Thyroid gland (tissue), 4 donors: ENCODE data around the gene PTDSS2. TPM values are rescaled to one million over a fixed set of nuclear protein-coding genes. Genes with fewer than 3 reads are reported as not detected.

Source experiments
- DNase-seq, 2 donors: peaks; one replicate each; pipeline ENCODE4 v3.0.0-alpha.2; 2019
- H3K27ac ChIP-seq, 3 donors: fragments of 200-600 bp; sonication (generic); 1 replicate in 2 of 3; 2 replicates in 1 of 3; pipeline ENCODE4 v1.5.1; 2016 to 2019; ENCODE audit warnings: mild to moderate bottlenecking in 1 of 3, moderate library complexity in 1 of 3
- H3K27me3 ChIP-seq: fragments of 200-600 bp; sonication (generic); one replicate; pipeline ENCODE4 v1.5.1; 2019
- H3K36me3 ChIP-seq, 2 donors: fragments of 200-600 bp; sonication (generic); one replicate each; pipeline ENCODE4 v1.5.1; 2016 to 2019
- H3K4me1 ChIP-seq, 2 donors: fragments of 200-600 bp; sonication (generic); one replicate each; pipeline ENCODE4 v1.5.1; 2017 to 2019
- H3K4me3 ChIP-seq, 3 donors: fragments of 200-600 bp; sonication (generic); replicated peaks in 1 of 3; 1 replicate in 2 of 3; 2 replicates in 1 of 3; pipeline ENCODE4 v1.5.1; 2016; ENCODE audit warnings: mild to moderate bottlenecking in 1 of 3
- H3K9me3 ChIP-seq: fragments of 200-600 bp; sonication (generic); one replicate; pipeline ENCODE4 v1.5.1; 2017
- POLR2A ChIP-seq, 2 donors: fragments of 450-650 bp; IDR thresholded peaks; one replicate each; pipeline ENCODE4 v1.6.1; 2017; ENCODE audit warnings: antibody characterized with exemption in 2 of 2, mild to moderate bottlenecking in 2 of 2, moderate library complexity in 1 of 2
- WGBS, 2 donors: methylation state at CpG; one replicate each; pipeline ENCODE4 v1.1.5; 2017; 5-methylcytosine and 5-hydroxymethylcytosine counted together
- intact Hi-C: fragments of 100-400 bp; cut with DNase I; formaldehyde crosslinking; loops from one replicate; pipeline ENCODE4 v1.15.1; 2023
- total RNA-seq, 4 donors: library from RNA; depleted of rRNA; stranded (reverse); fragments of >200 nt; gene quantifications; one replicate each; pipeline ENCODE4 v1.2.3, GENCODE V29; 2016
- TF ChIP-seq, protein P1 (sequence below), 6 experiments: fragments of 200-600 bp in 3 of 6; fragments of 450-650 bp in 3 of 6; sonication (generic) in 3 of 6; IDR thresholded peaks; one replicate each; pipeline ENCODE4 v1.5.1; 2016 to 2019; ENCODE audit warnings: antibody characterized with exemption in 6 of 6, mild to moderate bottlenecking in 2 of 6, inconsistent platforms in 1 of 6, moderate library complexity in 1 of 6

Gene PTDSS2
- total RNA-seq, 4 donors from 2014 or later = 40.8 to 69.9 (median 41.7) TPM

GRCh38 chr11:457111-457760 is 7.2 kb downstream of the PTDSS2 start:
- H3K36me3 ChIP-seq = no peaks in the 10 kb centered on the region
- no peak for TF ChIP-seq POLR2A (IDR thresholded peaks at IDR 0.05)
- TF ChIP-seq, protein P1, sequence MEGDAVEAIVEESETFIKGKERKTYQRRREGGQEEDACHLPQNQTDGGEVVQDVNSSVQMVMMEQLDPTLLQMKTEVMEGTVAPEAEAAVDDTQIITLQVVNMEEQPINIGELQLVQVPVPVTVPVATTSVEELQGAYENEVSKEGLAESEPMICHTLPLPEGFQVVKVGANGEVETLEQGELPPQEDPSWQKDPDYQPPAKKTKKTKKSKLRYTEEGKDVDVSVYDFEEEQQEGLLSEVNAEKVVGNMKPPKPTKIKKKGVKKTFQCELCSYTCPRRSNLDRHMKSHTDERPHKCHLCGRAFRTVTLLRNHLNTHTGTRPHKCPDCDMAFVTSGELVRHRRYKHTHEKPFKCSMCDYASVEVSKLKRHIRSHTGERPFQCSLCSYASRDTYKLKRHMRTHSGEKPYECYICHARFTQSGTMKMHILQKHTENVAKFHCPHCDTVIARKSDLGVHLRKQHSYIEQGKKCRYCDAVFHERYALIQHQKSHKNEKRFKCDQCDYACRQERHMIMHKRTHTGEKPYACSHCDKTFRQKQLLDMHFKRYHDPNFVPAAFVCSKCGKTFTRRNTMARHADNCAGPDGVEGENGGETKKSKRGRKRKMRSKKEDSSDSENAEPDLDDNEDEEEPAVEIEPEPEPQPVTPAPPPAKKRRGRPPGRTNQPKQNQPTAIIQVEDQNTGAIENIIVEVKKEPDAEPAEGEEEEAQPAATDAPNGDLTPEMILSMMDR (IDR thresholded peaks at IDR 0.05) = no peak
- no peak for DNase-seq
- no peaks in the 10 kb centered on the region for H3K4me1 ChIP-seq
- H3K4me3 ChIP-seq = no peak overlapping the region
- 76 to 84% methylated on average over 23 of the region's 23 CpGs for WGBS, 2 donors
- H3K9me3 ChIP-seq = no peaks in the 10 kb centered on the region
- intact Hi-C loops = loop anchor here (10.0 kb wide), 1 partner anchor 252 kb away; the partner anchor contains the start of genes BET1L and RIC8A
- H3K27me3 ChIP-seq = no peaks in the 10 kb centered on the region
- H3K27ac ChIP-seq = no peak overlapping the region

DNA sequence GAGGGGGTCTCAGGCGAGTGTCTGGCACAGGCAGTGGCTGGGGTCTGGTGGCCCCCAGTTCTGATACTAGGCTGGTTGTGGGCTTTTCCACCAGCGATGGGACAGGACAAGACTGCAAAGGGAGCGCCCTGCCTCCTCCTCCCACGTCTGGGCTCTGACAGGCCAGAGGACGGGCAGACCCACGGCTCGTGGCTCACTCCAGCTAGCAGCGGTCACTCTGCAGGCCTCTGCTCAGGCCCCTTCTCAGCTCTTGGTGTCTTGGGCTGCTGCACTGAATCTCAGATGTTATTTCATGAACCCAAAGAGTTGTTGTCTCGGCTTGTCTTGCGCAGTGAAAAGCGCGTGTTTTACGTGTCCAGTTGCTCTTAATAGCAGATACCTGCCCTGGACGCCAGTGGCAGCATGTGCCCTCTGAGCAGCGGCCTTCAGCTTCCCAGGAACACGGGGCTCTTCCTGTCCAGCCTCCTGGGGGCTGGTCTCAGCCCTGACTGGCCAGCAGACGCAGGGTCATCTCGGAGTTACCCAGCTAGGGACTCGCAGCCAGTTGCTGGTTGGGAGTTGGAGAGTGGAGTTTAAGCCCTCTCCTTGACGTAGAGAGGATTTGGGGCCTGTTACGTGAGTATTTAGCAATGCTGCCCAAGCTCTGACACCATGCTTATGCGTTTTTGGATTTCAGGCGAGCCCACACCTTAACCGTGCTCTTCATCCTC is 9.6 kb downstream of the PTDSS2 start:
- no peak for DNase-seq
- Histone ChIP-seq H3K4me1 (no peaks in the 10 kb centered on the region), H3K36me3 (no peaks in the 10 kb centered on the region), H3K27me3 (no peaks in the 10 kb centered on the region), H3K4me3 (no peak overlapping the region), H3K9me3 (no peaks in the 10 kb centered on the region), H3K27ac (no peak overlapping the region)
- intact Hi-C loops = loop anchor here (10.0 kb wide), 1 partner anchor 255 kb away; the partner anchor contains the start of genes BET1L and RIC8A
- WGBS, 2 donors = 94 to 97% methylated on average over 14 to 20 of the region's 24 CpGs
- TF ChIP-seq POLR2A (IDR thresholded peaks at IDR 0.05) = no peak
- TF ChIP-seq, protein P1 (IDR thresholded peaks at IDR 0.05) = no peak

DNA sequence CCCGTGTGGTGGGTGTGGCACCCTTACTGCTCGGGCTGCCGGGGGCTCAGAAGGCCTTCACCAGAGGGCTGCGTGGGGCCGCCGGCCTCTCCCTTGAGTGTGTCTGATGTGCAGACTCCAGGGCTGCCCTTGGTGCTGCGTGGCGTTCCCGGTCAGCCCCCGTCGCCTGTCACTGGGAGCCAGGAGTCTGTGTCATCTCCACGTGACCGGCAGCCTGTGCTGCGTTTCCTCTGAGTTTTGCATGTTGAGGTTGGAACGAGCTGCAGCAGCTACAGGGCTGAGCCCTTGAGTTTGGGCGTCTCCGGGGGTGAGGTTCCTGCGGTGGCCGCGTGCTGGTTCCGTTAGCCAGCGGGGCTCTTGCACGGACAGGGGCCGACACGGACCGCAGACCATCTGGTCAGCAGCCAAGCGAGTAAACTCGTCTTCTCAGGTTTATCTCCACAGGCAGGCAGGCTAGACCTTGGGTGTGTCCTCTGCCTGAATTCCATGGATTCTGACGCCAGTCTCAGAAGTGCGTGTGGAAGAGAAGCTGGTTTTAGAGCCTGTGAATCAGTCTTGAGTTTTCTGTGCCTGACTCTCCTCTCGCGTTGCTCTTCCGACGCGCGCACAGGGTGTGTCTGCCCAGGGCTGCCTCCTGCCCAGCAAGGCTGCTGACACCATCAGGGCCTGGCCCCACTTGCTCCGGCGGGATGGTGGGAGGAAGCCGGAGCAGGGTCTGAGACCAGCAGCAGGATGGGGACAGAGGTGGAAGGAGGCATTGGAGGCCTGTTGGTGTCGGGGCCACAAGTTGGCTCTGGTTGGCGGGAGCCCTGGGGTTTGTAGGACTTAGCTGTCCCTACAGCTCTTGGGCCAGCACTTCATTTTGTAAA is 10.5 kb downstream of the PTDSS2 start:
- 94 to 97% methylated on average over 32 to 33 of the region's 41 CpGs for WGBS, 2 donors
- Histone ChIP-seq H3K4me3 (no peak overlapping the region), H3K27ac (no peak overlapping the region), H3K9me3 (no peaks in the 10 kb centered on the region), H3K27me3 (no peaks in the 10 kb centered on the region), H3K36me3 (no peaks in the 10 kb centered on the region), H3K4me1 (no peaks in the 10 kb centered on the region)
- TF ChIP-seq, protein P1 (IDR thresholded peaks at IDR 0.05) = no peak
- TF ChIP-seq POLR2A (IDR thresholded peaks at IDR 0.05) = no peak
- intact Hi-C loops = no loop called here
- no peak for DNase-seq

DNA sequence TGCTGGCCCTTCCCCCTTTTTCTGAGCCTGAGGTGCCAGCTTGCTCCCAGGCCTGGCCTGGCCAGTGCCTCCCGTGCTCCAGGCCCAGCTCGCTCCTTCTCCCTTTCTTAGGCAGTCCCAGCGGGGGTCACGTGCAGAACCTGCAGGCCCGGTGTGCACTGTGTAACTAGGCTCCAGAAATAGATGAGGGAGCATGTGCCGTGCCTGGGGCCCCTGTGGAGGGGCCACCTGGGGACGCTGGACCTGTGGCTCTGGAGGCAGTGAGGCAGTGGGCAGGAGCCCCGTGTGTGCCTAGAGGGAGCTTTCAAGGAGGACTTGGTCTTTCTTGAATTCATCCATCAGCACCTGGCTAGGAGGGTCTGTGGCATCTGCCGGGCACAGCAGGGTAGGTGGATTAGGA is 11.5 kb downstream of the PTDSS2 start:
- intact Hi-C loops = no loop called here
- H3K36me3 ChIP-seq = no peaks in the 10 kb centered on the region
- no peak overlapping the region for H3K4me3 ChIP-seq
- no peaks in the 10 kb centered on the region for H3K27me3 ChIP-seq
- 95% methylated on average over 6 to 9 of the region's 9 CpGs for WGBS, 2 donors
- H3K4me1 ChIP-seq = no peaks in the 10 kb centered on the region
- H3K9me3 ChIP-seq = no peaks in the 10 kb centered on the region
- TF ChIP-seq POLR2A (IDR thresholded peaks at IDR 0.05) = no peak
- TF ChIP-seq, protein P1 (IDR thresholded peaks at IDR 0.05) = no peak
- no peak overlapping the region for H3K27ac ChIP-seq
- no peak for DNase-seq
